ENCODE data around the gene SYT8.

Gene SYT8

GRCh38 chr11:1860108-1860507 is 25.3 kb downstream of the SYT8 start:
- no peak for DNase-seq

GRCh38 chr11:1861435-1862411 is 26.9 kb downstream of the SYT8 start:
- no peak for DNase-seq

GRCh38 chr11:1862588-1863351 is 28.0 kb downstream of the SYT8 start:
- no peak for DNase-seq

- DNase-seq = peak; percentile 71
Observed at GRCh38 chr11:1863352-1864216, 28.8 kb downstream of the SYT8 start.

- no peak for DNase-seq
Observed at GRCh38 chr11:1864231-1864630, 29.4 kb downstream of the SYT8 start.

GRCh38 chr11:1864831-1865665 is 30.3 kb downstream of the SYT8 start:
- no peak for DNase-seq

GRCh38 chr11:1866226-1866625 is 31.4 kb downstream of the SYT8 start:
- DNase-seq = no peak

- DNase-seq = no peak
Observed at GRCh38 chr11:1866776-1867175, 32.0 kb downstream of the SYT8 start.

- no peak for DNase-seq
Observed at GRCh38 chr11:1867381-1867780, 32.6 kb downstream of the SYT8 start.

DNA sequence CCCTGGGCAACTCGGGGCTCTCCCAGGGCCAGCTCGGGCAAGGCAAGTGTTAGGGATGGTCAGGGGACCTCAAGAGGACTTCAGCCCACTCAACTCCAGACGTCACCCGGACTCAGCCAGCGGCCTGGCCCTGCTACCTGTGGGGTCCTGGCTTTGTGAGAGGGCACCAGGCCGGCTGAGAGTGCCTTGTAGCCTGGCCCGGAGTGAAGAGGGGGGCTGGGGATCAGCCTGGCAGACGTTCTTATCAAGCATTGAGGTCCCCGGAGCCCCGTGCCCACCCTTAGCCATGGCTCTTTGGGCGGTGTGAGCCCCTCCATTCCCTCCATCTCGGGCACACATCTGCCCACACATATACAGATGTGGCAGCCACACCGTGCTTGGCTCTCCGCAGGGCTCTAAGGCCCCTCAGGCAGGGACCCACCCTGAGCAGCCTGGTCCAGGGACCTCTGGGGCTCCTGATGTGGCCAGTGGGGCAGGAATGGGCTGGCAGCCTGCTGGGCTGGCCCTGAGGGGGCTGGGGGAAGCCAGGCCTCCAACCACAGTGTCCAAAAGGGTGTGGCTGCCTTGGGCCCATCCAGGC is 33.4 kb downstream of the SYT8 start:
- DNase-seq = no peak

DNA sequence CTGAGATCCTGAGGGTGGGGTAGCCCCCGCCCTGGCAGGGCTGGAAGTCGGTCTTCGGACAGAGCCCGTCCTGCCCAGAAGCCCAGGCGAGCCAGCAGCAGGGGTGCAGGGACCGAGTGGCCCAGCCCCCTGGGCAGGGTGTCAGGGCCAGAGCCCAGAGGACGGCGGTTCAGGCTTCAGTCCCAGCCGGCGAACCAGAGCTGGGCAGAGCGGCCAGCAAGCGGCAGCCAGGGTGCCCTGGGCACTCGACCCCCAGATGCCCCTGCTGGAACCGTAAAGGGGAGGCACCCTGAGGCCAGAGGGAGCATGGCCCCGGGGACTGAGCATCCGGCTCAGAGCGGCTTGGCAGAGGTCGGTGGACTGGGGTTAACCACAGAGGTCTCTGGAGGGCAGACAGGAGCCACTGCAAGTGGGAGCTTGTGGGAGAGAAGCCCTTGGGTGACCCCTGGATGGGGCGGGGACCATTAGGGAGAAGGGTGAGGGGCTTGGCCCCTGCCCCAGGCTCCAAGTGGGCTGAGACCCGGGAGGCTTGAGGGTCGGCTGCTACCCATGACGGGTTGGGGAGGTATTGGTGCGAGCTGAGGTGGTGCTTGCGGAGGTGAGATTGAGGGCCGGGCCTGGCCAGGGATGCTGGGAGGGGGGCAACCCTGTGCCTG is 34.0 kb downstream of the SYT8 start:
- DNase-seq = no peak

DNA sequence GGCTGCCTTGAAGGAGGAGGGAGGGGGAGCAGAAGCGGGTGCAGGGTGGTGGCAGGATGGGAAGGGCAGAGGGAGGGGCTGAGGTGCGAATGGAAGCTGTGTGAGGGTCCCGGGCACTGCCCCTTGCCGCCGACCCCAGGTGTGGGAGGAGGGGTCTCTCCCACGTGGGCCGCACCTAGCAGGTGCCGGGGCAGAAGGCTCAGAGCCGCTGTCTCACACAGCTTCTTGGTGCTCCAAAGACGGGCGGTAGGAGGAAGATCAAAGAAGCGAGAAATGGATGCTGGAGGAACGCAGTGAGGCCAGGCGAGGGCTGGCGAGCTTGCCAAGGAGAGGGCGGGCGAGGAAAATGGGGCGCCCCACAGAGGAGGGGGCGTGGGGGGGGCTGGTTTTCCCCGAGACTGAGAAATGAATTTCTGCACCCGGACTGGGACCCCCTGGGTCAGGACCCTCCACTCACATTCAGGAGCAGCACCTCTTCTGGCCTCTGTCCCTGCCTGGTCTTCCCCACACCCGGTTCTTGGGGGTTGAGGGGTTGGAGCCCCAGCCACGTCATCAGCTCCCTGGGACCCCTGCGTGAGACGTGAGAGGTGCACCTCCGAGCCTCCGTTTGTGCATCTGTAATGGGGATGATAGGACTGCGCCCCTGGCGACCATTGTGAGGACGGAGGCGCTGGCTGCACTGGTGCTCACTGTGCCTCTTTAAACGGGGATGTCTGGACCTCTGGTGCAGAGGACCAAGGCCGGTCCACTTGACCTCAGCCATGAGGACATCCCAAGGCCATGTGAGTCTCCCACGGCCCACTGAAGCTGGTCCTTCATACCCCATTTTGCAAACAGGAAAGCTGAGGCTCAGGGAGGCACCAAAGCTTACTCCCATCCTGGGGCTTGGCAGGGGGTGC is 34.9 kb downstream of the SYT8 start:
- DNase-seq = no peak

GRCh38 chr11:1870326-1870696 is 35.5 kb downstream of the SYT8 start:
- DNase-seq = no peak

- DNase-seq = peak; percentile 45
Observed at GRCh38 chr11:1870721-1871466, 36.1 kb downstream of the SYT8 start.

- no peak for DNase-seq
Observed at GRCh38 chr11:1871531-1871930, 36.7 kb downstream of the SYT8 start.

GRCh38 chr11:1872267-1872985 is 37.6 kb downstream of the SYT8 start:
- peak; percentile 7 for DNase-seq

DNA sequence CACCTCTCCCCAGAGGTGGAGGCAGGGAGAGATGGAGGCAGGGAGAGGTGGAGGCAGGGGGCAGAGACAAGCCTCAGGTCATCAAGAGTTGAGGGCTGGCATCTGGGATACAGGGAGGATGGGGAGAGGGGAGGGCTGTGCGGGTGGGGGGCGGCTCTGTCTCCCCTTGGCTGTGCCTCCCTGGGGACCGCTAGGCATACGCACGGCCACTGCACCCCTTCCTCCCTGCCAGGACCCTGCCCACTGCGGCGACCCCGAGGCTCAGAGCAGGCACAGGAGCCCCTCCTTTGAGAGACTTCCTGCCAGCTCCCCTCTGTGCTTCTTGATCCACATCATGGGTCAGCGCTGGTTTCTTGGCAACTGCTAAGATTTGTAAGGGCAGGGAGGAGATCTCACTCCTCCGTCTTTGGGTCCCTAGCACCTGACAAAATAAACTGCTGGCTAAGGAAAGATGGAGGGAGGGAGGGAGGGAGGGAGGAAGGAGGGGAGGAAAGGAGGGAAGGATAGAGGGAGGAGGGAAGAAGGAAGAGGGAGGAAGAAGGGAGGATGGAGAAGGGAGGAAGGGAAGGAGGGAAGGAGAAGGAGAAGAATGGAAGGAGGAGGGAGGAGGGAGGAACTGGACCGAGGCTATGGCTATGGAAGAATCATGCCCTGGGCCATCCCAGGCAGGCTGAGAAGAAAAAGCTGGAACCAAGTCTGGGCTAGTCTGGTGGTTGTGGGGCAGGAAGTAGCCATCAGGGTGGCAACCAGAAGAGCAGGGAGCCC is 38.4 kb downstream of the SYT8 start:
- DNase-seq = peak; percentile 51
